Lower leg skin (tissue), 3 donors: Measurements from ENCODE around the gene LTK.

ENCODE experiments used
- CTCF ChIP-seq, 3 donors: fragments of 450-650 bp; IDR thresholded peaks; one replicate each; pipeline ENCODE4 v1.5.1; 2016; ENCODE audit warnings: antibody characterized with exemption in 3 of 3, mild to moderate bottlenecking in 3 of 3, moderate library complexity in 2 of 3
- POLR2A ChIP-seq, 2 donors: fragments of 450-650 bp; IDR thresholded peaks; one replicate each; pipeline ENCODE4 v1.6.1; 2016 to 2017; ENCODE audit warnings: antibody characterized with exemption in 2 of 2, mild to moderate bottlenecking in 1 of 2, moderate library complexity in 1 of 2

- no peak for TF ChIP-seq CTCF (IDR thresholded peaks at IDR 0.05)
- TF ChIP-seq POLR2A (IDR thresholded peaks at IDR 0.05), result no peak
These were observed 19.3 kb downstream of the LTK start for GRCh38 chr15:41494190-41494921.
